NCI-H2227 (cell line): ENCODE results near the gene ZNF687.
A peak's percentile ranks its signal among the peaks of the same experiment; 100 is the strongest.

Source experiments
- DNase-seq: peaks from one replicate; lab custom pipeline; 2025; ENCODE audit not compliant: unreplicated experiment; lab: John Stamatoyannopoulos, UW

Gene ZNF687

GRCh38 chr1:151312411-151312810 lies 30.3 kb downstream of the ZNF687 start:
- DNase-seq, result no peak

GRCh38 chr1:151312826-151313225 lies 30.7 kb downstream of the ZNF687 start:
- DNase-seq, result no peak

GRCh38 chr1:151313501-151313900 lies 31.4 kb downstream of the ZNF687 start:
- no peak for DNase-seq

GRCh38 chr1:151314137-151314875 lies 32.2 kb downstream of the ZNF687 start:
- no peak for DNase-seq

GRCh38 chr1:151315565-151316235 lies 33.6 kb downstream of the ZNF687 start:
- DNase-seq, result no peak

GRCh38 chr1:151318975-151319374 lies 36.9 kb downstream of the ZNF687 start:
- no peak for DNase-seq

GRCh38 chr1:151324390-151324930 lies 42.4 kb downstream of the ZNF687 start:
- DNase-seq, result no peak

- DNase-seq, result no peak
These were observed 43.1 kb downstream of the ZNF687 start for GRCh38 chr1:151325231-151325630.

- no peak for DNase-seq
These were observed 43.7 kb downstream of the ZNF687 start for GRCh38 chr1:151325646-151326429.

GRCh38 chr1:151326619-151327222 lies 44.6 kb downstream of the ZNF687 start:
- no peak for DNase-seq

- peak; percentile 98 for DNase-seq
These were observed 45.3 kb downstream of the ZNF687 start, which contains the start of gene PI4KB for GRCh38 chr1:151327223-151327902. PI4KB (minus strand) TSS chr1:151327416; CDS start chr1:151316481, 10,935 bp downstream.

- DNase-seq, result peak; percentile 69
These were observed 46.0 kb downstream of the ZNF687 start for GRCh38 chr1:151327903-151328674.

- DNase-seq, result no peak
These were observed 52.7 kb downstream of the ZNF687 start for GRCh38 chr1:151334822-151335221.

- DNase-seq, result no peak
These were observed 54.5 kb downstream of the ZNF687 start for GRCh38 chr1:151336556-151336955.

GRCh38 chr1:151340870-151341754 lies 59.0 kb downstream of the ZNF687 start:
- DNase-seq, result peak; percentile 85
